IPS-20b (cell line): Measurements from ENCODE around the gene GLRX2.

ENCODE experiments used
- H3K27ac ChIP-seq: one replicate; pipeline ENCODE4 v1.5.1; 2013; ENCODE audit warnings: low read length
- H3K27me3 ChIP-seq: 2 replicates; pipeline ENCODE4 v1.6.1; 2013; ENCODE audit warnings: mild to moderate bottlenecking, low read length, inconsistent platforms; ENCODE audit not compliant: insufficient read depth
- H3K36me3 ChIP-seq: 2 replicates; pipeline ENCODE4 v1.6.1; 2013; ENCODE audit warnings: low read depth, mild to moderate bottlenecking, inconsistent platforms, low read length, moderate library complexity; ENCODE audit not compliant: insufficient read depth
- H3K4me1 ChIP-seq: 2 replicates; pipeline ENCODE4 v1.6.1; 2013; ENCODE audit warnings: mild to moderate bottlenecking, control low read depth, inconsistent platforms, low read length, moderate library complexity; ENCODE audit not compliant: insufficient read depth
- H3K4me3 ChIP-seq: 2 replicates; pipeline ENCODE4 v1.5.1; 2013; ENCODE audit warnings: mild to moderate bottlenecking, low read length, inconsistent platforms
- H3K9ac ChIP-seq: 2 replicates; pipeline ENCODE4 v1.6.1; 2013; ENCODE audit warnings: low read depth, mild to moderate bottlenecking, inconsistent platforms, low read length, moderate library complexity
- H3K9me3 ChIP-seq: 2 replicates; pipeline ENCODE4 v1.6.1; 2013; ENCODE audit warnings: mild to moderate bottlenecking, low read depth, low read length, inconsistent platforms; ENCODE audit not compliant: insufficient read depth

The GLRX2 gene

GRCh38 chr1:193104907-193105820, at the start of gene GLRX2:
GLRX2 (minus strand) TSS chr1:193105414; CDS start chr1:193105382, 32 bp downstream.
- Histone ChIP-seq H3K36me3 (no peaks in the 10 kb centered on the region), H3K9ac (peak within 1 kb of the TSS; percentile 67), H3K27me3 (peaks cover 19% of the 10 kb centered on the region), H3K27ac (no peak within 1 kb of the TSS), H3K4me1 (peaks cover 9% of the 10 kb centered on the region; the same call in 1 of the 2 replicates), H3K9me3 (no peaks in the 10 kb centered on the region), H3K4me3 (peak within 1 kb of the TSS; percentile 84)

DNA sequence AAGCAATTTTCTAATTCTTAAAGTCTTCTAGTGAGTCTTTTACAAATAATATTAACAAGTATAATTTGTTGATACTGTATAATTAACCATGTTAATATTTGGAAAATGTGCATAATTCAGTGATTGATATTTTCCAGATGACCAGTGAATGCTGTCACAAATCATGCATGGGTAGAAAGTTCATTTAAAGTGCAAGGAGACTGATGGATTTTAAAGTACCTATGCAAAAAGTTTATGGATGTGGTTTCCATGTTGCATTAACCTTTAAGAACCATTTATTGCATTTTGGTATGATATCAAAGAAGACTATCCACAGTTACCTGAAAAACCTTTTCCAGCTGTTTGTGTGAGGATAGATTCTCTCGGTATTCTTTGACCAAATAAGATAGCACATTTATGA, 39.8 kb upstream of the GLRX2 start:
- H3K4me1 ChIP-seq, result peaks cover 7% of the 10 kb centered on the region; the same call in 1 of the 2 replicates
- no peaks in the 10 kb centered on the region for H3K27me3 ChIP-seq
- peaks cover 90% of the 10 kb centered on the region for H3K36me3 ChIP-seq
- H3K4me3 ChIP-seq, result no peak overlapping the region
- no peaks in the 10 kb centered on the region for H3K9me3 ChIP-seq
- no peak overlapping the region for H3K27ac ChIP-seq
- no peak overlapping the region for H3K9ac ChIP-seq

DNA sequence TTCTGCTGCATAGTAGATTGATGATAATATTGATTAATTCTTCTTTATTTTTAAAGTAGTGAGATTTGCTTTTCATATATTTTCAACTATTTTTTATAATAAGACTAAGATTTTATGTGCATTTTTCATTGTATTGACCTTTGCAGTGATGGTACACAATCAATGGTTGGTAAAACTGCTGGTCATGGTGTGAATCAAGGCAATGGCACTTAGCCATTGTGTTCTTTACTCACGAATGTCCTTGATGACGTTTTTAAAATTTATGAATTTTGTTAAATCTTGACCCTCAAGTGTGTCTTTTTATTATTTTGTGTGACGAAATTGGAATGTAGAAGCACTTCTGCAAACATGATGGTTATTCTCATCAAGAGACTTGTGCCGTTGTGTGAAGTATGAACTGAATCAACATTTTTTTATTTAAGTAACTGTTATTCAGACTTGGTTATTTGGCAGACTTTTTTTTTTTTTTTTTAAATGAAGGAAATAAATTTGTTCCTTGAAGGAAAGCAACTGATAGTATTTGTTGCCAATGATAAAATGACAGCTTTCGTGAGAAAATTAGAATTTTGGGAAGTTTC, 39.2 kb upstream of the GLRX2 start:
- Histone ChIP-seq H3K27me3 (no peaks in the 10 kb centered on the region), H3K9ac (no peak overlapping the region), H3K4me1 (peaks cover 7% of the 10 kb centered on the region; the same call in 1 of the 2 replicates), H3K36me3 (peaks cover 90% of the 10 kb centered on the region), H3K4me3 (no peak overlapping the region), H3K27ac (no peak overlapping the region), H3K9me3 (no peaks in the 10 kb centered on the region)

DNA sequence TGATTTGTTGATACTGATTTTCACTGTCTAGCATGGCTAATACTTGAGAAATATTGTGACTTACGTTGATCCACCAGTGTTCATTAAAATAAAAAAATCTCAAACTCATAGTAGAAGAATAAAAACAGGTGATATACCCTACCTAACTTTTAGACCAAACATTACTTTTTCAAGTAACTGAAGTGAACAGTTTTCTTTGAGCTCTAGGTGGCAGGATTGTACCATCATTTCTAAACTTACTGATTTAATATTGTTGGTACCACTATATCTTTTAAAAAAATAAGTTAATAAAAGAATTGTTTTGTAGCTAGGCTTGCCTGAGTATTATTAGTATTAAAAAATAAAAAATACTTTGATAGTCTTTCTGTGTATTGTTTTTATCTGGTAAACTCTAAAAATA, 38.1 kb upstream of the GLRX2 start:
- peaks cover 7% of the 10 kb centered on the region; the same call in 1 of the 2 replicates for H3K4me1 ChIP-seq
- no peaks in the 10 kb centered on the region for H3K9me3 ChIP-seq
- H3K27ac ChIP-seq, result no peak overlapping the region
- H3K9ac ChIP-seq, result no peak overlapping the region
- H3K4me3 ChIP-seq, result no peak overlapping the region
- H3K36me3 ChIP-seq, result peaks cover 92% of the 10 kb centered on the region
- H3K27me3 ChIP-seq, result no peaks in the 10 kb centered on the region

DNA sequence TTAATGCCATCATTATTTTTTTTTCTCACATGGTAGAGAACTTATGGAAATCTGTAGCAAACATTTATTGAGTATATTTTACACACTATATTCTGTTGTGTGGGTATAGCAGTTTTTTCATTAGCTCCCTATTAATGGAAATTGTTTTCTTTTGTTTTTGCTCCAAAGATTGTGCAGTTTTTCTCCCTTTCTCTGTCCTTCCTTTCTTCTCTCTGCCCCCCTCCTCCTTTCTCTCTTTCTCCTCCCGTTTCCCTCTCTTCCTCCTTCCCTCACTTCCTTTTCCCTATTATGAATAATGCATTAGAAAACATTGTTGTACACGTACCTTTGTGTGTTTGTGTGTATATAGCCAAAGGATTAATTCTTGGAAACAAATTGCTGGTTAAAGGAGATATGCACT, 37.2 kb upstream of the GLRX2 start:
- Histone ChIP-seq H3K27me3 (no peaks in the 10 kb centered on the region), H3K9me3 (no peaks in the 10 kb centered on the region), H3K4me3 (no peak overlapping the region), H3K36me3 (peaks cover 92% of the 10 kb centered on the region), H3K4me1 (peaks cover 7% of the 10 kb centered on the region; the same call in 1 of the 2 replicates), H3K9ac (no peak overlapping the region), H3K27ac (no peak overlapping the region)

DNA sequence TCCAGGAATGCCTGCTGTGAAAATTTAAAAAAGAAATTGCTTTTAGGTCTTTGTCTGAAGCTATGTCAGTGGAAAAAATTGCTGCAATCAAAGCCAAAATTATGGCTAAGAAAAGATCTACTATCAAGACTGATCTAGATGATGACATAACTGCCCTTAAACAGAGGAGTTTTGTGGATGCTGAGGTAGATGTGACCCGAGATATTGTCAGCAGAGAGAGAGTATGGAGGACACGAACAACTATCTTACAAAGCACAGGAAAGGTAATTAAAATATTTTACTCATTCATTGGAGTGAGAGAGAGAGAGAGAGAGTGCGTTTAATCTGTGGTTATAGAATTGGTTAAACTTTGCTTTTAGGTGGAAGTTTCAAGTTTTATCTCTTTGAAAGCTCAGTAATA, 36.6 kb upstream of the GLRX2 start:
- no peak overlapping the region for H3K9ac ChIP-seq
- H3K4me1 ChIP-seq, result peaks cover 7% of the 10 kb centered on the region; the same call in 1 of the 2 replicates
- no peak overlapping the region for H3K27ac ChIP-seq
- H3K4me3 ChIP-seq, result no peak overlapping the region
- no peaks in the 10 kb centered on the region for H3K27me3 ChIP-seq
- peaks cover 96% of the 10 kb centered on the region for H3K36me3 ChIP-seq
- no peaks in the 10 kb centered on the region for H3K9me3 ChIP-seq

- peaks cover 96% of the 10 kb centered on the region for H3K36me3 ChIP-seq
Measured at GRCh38 chr1:193140254-193140653, 35.0 kb upstream of the GLRX2 start.

GRCh38 chr1:193131266-193131860, 26.1 kb upstream of the GLRX2 start:
- no peaks in the 10 kb centered on the region for H3K4me1 ChIP-seq
- no peak overlapping the region for H3K27ac ChIP-seq
- H3K36me3 ChIP-seq, result peaks cover 78% of the 10 kb centered on the region
- no peak overlapping the region for H3K4me3 ChIP-seq
- H3K27me3 ChIP-seq, result no peaks in the 10 kb centered on the region
- no peaks in the 10 kb centered on the region for H3K9me3 ChIP-seq
- H3K9ac ChIP-seq, result no peak overlapping the region

More at GRCh38 chr1:193140254-193140653, 35.0 kb upstream of the GLRX2 start:
- Histone ChIP-seq H3K27ac (no peak overlapping the region), H3K4me1 (peaks cover 7% of the 10 kb centered on the region; the same call in 1 of the 2 replicates), H3K9ac (no peak overlapping the region), H3K27me3 (no peaks in the 10 kb centered on the region), H3K9me3 (no peaks in the 10 kb centered on the region), H3K4me3 (no peak overlapping the region)

DNA sequence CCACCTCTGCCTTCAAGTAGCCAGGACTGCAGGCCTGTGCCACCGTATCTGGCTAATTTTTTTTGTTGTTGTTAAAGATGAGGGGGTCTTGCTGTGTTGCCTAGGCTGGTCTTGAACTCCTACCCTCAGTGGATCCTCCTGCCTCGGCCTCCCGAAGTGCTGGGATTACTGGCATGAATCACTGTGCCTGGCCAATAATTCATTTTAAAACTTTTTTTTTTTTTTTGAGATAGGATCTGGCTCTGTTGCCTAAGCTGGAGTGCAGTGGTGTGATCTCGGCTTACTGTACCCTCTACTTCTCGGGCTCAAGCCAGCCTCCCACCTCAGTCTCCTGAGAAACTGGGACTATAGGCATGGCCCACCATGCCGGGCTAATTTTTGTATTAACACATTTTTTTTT, 20.2 kb upstream of the GLRX2 start:
- H3K27me3 ChIP-seq, result peaks cover 10% of the 10 kb centered on the region; the same call in 1 of the 2 replicates
- no peak overlapping the region for H3K9ac ChIP-seq
- H3K27ac ChIP-seq, result no peak overlapping the region
- peaks cover 52% of the 10 kb centered on the region for H3K36me3 ChIP-seq
- H3K4me1 ChIP-seq, result peaks cover 13% of the 10 kb centered on the region; the same call in 1 of the 2 replicates
- no peak overlapping the region for H3K4me3 ChIP-seq
- no peaks in the 10 kb centered on the region for H3K9me3 ChIP-seq

GRCh38 chr1:193123751-193124150, 18.5 kb upstream of the GLRX2 start:
- peaks cover 13% of the 10 kb centered on the region; the same call in 1 of the 2 replicates for H3K4me1 ChIP-seq
- H3K9me3 ChIP-seq, result no peaks in the 10 kb centered on the region
- H3K27me3 ChIP-seq, result peaks cover 11% of the 10 kb centered on the region; the same call in 1 of the 2 replicates
- H3K4me3 ChIP-seq, result peak overlapping the region; percentile 96
- no peak overlapping the region for H3K27ac ChIP-seq
- peaks cover 41% of the 10 kb centered on the region for H3K36me3 ChIP-seq
- H3K9ac ChIP-seq, result peak overlapping the region; percentile 98; the same call in 1 of the 2 replicates
